Measurements from ENCODE around the gene RAB37.

Gene RAB37

DNA sequence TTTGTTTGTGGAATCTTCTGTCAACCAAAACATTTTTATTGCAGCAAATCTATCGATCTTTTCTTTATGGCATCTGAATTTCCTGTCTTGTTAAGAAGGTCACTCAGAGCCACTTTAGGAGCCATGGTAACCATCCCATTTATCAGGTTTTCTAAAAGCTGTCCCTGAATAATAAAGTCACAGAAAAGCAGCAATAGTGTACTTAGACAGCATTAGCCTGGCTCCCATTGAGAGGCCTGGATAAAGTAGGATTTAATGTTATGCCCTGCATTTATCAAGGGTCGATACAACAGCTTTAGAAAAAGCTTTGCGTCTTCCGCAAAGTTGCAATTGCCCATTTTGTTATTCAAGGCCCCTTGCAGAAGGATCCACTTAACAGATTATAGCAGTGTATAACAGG is 14.3 kb upstream of the RAB37 start:
- TF ChIP-seq, protein P1, sequence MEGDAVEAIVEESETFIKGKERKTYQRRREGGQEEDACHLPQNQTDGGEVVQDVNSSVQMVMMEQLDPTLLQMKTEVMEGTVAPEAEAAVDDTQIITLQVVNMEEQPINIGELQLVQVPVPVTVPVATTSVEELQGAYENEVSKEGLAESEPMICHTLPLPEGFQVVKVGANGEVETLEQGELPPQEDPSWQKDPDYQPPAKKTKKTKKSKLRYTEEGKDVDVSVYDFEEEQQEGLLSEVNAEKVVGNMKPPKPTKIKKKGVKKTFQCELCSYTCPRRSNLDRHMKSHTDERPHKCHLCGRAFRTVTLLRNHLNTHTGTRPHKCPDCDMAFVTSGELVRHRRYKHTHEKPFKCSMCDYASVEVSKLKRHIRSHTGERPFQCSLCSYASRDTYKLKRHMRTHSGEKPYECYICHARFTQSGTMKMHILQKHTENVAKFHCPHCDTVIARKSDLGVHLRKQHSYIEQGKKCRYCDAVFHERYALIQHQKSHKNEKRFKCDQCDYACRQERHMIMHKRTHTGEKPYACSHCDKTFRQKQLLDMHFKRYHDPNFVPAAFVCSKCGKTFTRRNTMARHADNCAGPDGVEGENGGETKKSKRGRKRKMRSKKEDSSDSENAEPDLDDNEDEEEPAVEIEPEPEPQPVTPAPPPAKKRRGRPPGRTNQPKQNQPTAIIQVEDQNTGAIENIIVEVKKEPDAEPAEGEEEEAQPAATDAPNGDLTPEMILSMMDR (IDR thresholded peaks at IDR 0.05; ENCODE audit: low read depth, low read length, missing control alignments): no peak
- DNase-seq (ENCODE audit: low read depth): no peak
- H3K4me3 ChIP-seq (ENCODE audit: low read depth, low read length): no peak overlapping the region

DNA sequence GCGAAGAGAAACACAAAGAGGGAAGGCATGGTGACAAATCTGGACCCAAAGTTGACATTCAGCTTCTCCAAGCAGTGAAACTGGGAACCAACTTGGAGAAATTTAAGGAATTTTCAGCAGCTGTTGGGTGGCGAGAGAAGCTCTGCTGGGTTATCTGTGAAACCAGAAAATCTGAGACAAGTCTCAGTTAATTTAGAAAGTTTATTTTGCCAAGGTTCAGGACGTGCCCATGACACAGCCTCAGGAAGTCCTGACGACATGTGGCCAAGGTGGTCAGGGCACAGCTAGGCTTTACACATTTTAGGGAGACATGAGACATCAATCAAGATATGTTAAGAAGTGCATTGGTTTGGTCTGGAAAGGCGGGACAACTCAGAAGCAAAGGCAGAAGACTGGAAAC is 13.2 kb upstream of the RAB37 start:
- DNase-seq (ENCODE audit: low read depth): no peak
- H3K4me3 ChIP-seq (ENCODE audit: low read depth, low read length): no peak overlapping the region
- TF ChIP-seq, protein P1 (IDR thresholded peaks at IDR 0.05; ENCODE audit: low read depth, low read length, missing control alignments): no peak

DNA sequence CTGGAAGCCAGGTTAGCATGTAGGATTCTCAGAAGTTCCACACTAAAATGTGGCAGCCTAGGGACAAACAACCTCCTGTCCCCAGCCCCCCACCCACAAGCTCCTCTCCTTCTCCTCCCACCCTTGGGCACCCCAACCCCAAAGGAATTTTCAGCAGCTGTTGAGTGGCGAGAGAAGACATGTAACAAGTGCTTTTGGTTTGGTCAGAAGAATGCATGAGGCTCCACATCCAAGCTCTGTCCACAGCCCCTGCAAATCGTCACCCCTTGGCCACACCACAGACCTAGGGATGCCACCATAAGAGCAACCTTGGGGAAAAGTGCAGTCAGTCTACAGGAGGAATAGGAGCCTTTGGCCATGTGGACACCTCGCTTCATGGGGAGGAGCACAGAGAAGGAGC is 11.9 kb upstream of the RAB37 start:
- TF ChIP-seq, protein P1 (IDR thresholded peaks at IDR 0.05; ENCODE audit: low read depth, low read length, missing control alignments): no peak
- no peak for DNase-seq (ENCODE audit: low read depth)
- no peak overlapping the region for H3K4me3 ChIP-seq (ENCODE audit: low read depth, low read length)

DNA sequence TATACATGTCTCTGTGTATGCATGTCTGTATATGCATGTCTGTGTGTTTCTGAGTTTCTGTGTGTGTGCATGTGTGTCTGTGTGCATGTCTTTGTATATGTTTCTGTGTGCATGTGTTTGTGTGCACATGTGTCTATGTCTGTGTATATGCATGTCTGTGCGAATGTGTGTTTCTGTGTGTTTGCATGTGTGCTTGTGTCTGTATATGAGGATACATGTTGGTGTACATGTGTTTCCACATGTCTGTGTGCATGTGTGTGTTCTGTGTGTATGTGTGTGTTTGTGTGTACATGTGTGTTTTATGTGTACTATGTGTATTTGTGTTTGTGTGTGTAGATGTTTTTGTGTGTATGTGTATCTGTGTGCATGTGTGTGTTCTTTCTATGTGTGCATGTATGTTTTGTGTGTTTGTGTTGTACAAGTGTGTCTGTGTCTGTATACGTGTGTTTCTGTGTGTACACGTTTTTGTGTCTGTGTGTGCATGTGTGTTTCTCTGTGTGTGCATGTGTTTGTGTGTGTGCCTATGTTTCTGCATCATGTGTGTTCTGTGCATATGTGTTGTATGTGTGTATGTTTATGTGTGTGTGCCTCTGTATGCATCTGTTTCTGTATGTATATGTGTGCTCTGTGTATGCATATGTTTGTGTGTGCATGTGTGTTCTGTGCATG is 8.9 kb upstream of the RAB37 start:
- DNase-seq (ENCODE audit: low read depth): no peak
- TF ChIP-seq, protein P1 (IDR thresholded peaks at IDR 0.05; ENCODE audit: low read depth, low read length, missing control alignments): no peak
- H3K4me3 ChIP-seq (ENCODE audit: low read depth, low read length): no peak overlapping the region

DNA sequence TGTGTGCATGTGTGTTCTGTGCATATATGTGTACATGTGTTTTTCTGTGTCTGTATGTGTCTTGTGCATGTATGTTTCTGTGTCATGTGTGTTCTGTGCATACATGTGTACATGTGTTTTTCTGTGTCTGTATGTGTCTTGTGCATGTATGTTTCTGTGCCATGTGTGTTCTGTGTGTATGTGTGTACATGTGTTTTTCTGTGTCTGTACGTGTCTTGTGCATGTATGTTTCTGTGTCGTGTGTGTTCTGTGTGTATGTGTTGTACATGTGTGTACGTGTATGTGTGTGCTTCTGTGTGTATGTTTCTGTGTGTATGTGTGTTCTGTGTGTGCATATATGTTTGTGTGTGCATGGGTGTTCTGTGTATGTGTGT is 8.4 kb upstream of the RAB37 start:
- DNase-seq (ENCODE audit: low read depth): no peak
- H3K4me3 ChIP-seq (ENCODE audit: low read depth, low read length): no peak overlapping the region
- TF ChIP-seq, protein P1 (IDR thresholded peaks at IDR 0.05; ENCODE audit: low read depth, low read length, missing control alignments): no peak

DNA sequence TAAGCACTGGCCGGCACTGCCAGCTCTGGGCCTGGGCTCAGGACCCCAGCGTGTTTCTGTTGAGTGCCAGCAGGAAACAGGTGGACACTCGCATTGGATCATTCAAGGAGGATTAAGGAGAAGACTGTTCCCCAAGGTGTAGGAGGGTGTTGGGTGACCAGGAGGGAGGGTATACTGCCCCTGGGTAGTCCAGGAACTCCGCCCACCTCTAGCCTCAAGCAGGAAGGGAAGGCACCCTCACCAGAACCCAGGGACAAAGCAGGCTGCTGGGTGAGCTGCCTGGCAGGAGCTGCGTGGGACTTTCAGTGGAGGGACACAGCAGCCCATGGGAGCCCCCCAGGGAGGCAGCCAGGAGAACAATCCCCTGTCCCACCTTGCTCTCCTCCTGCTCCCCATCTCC is 7.7 kb upstream of the RAB37 start:
- TF ChIP-seq, protein P1 (IDR thresholded peaks at IDR 0.05; ENCODE audit: low read depth, low read length, missing control alignments): no peak
- H3K4me3 ChIP-seq (ENCODE audit: low read depth, low read length): no peak overlapping the region
- DNase-seq (ENCODE audit: low read depth): no peak

DNA sequence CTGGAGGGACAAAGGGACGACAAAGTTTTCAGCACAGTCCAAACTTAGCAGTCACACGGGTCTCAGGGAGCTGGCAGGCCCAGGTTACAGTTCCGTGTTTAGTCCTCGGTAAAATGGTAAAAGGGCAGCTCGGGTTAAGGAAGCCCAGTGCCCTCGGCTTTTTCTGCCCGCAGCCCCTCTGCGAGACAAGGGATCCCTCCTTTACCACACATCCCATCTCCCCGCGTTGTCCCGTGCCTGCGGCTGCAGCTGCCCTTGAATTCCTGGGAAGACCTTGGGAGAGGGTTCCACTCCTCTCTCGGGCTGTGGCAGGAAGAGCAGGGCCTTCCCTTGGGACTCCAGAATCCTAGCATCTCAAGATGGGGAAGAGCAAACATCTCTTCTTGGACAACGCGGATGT is 7.2 kb upstream of the RAB37 start:
- DNase-seq (ENCODE audit: low read depth): no peak
- no peak overlapping the region for H3K4me3 ChIP-seq (ENCODE audit: low read depth, low read length)
- TF ChIP-seq, protein P1 (IDR thresholded peaks at IDR 0.05; ENCODE audit: low read depth, low read length, missing control alignments): no peak
